Stomach (tissue), 9 donors: Measurements from ENCODE around the gene SEC24C. TPM values are rescaled to one million over a fixed set of nuclear protein-coding genes. Genes with fewer than 3 reads are reported as not detected.

Experiments used
- DNase-seq, 2 donors: peaks; one replicate each; pipeline versions ENCODE4 v3.0.0 to v3.0.0-alpha.2; 2013 to 2019
- H3K27ac ChIP-seq, 5 donors: fragments of 200-600 bp in 4 of 5; sonication (generic) in 4 of 5; one replicate each; pipeline ENCODE4 v1.5.1; 2013 to 2019; ENCODE audit warnings: mild to moderate bottlenecking in 1 of 5, moderate library complexity in 1 of 5
- H3K27me3 ChIP-seq, 3 donors: fragments of 200-600 bp; sonication (generic); one replicate each; pipeline ENCODE4 v1.5.1; 2017 to 2019; ENCODE audit warnings: mixed run types in 1 of 3
- H3K36me3 ChIP-seq, 4 donors: fragments of 200-600 bp; sonication (generic); 1 replicate in 3 of 4; 2 replicates in 1 of 4; pipeline ENCODE4 v1.5.1; 2016 to 2019
- H3K4me1 ChIP-seq, 4 donors: fragments of 200-600 bp; sonication (generic); one replicate each; pipeline ENCODE4 v1.5.1; 2016 to 2019
- H3K4me3 ChIP-seq, 4 donors: fragments of 200-600 bp; sonication (generic) in 3 of 4; one replicate each; pipeline ENCODE4 v1.5.1; 2016 to 2019; ENCODE audit warnings: mild to moderate bottlenecking in 1 of 4
- H3K9me3 ChIP-seq, 4 donors: fragments of 200-600 bp; sonication (generic); one replicate each; pipeline ENCODE4 v1.5.1; 2016 to 2019
- CTCF ChIP-seq, 7 experiments: fragments of 450-650 bp in 4 of 7; fragments of 200-600 bp in 3 of 7; sonication (generic) in 3 of 7; IDR thresholded peaks; one replicate each; pipeline ENCODE4 v1.5.1; 2016 to 2019; ENCODE audit warnings: antibody characterized with exemption in 7 of 7, control low read depth in 2 of 7, mild to moderate bottlenecking in 1 of 7
- EP300 ChIP-seq: sonication (generic); formaldehyde crosslinking; IDR thresholded peaks from one replicate; pipeline ENCODE4 v1.6.1; 2017; ENCODE audit warnings: antibody characterized with exemption
- POLR2A ChIP-seq, 4 donors: fragments of 450-650 bp; IDR thresholded peaks; one replicate each; pipeline ENCODE4 v1.6.1; 2016; ENCODE audit warnings: antibody characterized with exemption in 4 of 4, control low read depth in 2 of 4, mild to moderate bottlenecking in 1 of 4, moderate library complexity in 1 of 4
- POLR2AphosphoS5 ChIP-seq, 3 donors: sonication (generic); formaldehyde crosslinking; IDR thresholded peaks; one replicate each; pipeline ENCODE4 v1.6.1; 2016; ENCODE audit warnings: antibody characterized with exemption in 3 of 3
- WGBS, 5 donors: extraction: QIAGEN DNeasy Blood & Tissue Kit in 3 of 5; methylation state at CpG; one replicate each; pipeline versions ENCODE4 v1.1.5 to v1.1.7; 2013 to 2018; 5-methylcytosine and 5-hydroxymethylcytosine counted together
- intact Hi-C: fragments of 100-400 bp; cut with DNase I; formaldehyde crosslinking; loops from one replicate; pipeline ENCODE4 v1.15.1; 2023; ENCODE audit warnings: low total_unique reads
- polyA plus RNA-seq, 3 donors: library from polyadenylated mRNA; stranded (reverse); fragments of 200-250 nt; gene quantifications; one replicate each; pipeline ENCODE4 v1.2.3, GENCODE V29; 2013
- total RNA-seq, 5 donors: library from RNA; depleted of rRNA; stranded (reverse); fragments of >200 nt; gene quantifications; one replicate each; pipeline versions ENCODE4 v1.1.0 to v1.2.3, GENCODE V29; 2014 to 2016
- donor health status: healthy with polysubstance abuse.
- donor health status: Bipolar disorder and iron deficiency.
- donor health status: healthy.

The SEC24C gene
- total and polyA plus RNA-seq, 8 donors = 23.5 to 58.8 (median 40.6) TPM

GRCh38 chr10:73771722-73772280 is 27.6 kb downstream of the SEC24C start:
- DNase-seq = peak; percentile 85 to 96
- peak overlapping the region; percentile 90 to 99 (median 97) for H3K27ac ChIP-seq
- no peaks in the 10 kb centered on the region for H3K9me3 ChIP-seq
- TF ChIP-seq CTCF (IDR thresholded peaks at IDR 0.05) (peak in 1 of 7 experiments; percentile 6), POLR2AphosphoS5 (IDR thresholded peaks at IDR 0.05) (no peak)
- peak overlapping the region; percentile 74 to 87 (median 80) for H3K4me3 ChIP-seq
- H3K27me3 ChIP-seq = no peaks in the 10 kb centered on the region
- intact Hi-C loops = no loop called here
- H3K36me3 ChIP-seq = peaks cover 43 to 71% (median 65%) of the 10 kb centered on the region in 4 donors
- 11 to 23% (median 16%) methylated on average over 16 to 17 of the region's 17 CpGs for WGBS, 5 donors
- peaks cover 23 to 41% (median 34%) of the 10 kb centered on the region in 4 donors for H3K4me1 ChIP-seq

- intact Hi-C loops = no loop called here
- peak overlapping the region; percentile 74 to 87 (median 80) for H3K4me3 ChIP-seq
- peaks cover 36 to 67% (median 65%) of the 10 kb centered on the region in 4 donors for H3K36me3 ChIP-seq
- DNase-seq = peak; percentile 80 to 93
- H3K9me3 ChIP-seq = no peaks in the 10 kb centered on the region
- no peaks in the 10 kb centered on the region for H3K27me3 ChIP-seq
- WGBS, 5 donors = 0 to 1% (median 0%) methylated on average over 19 to 101 of the region's 101 CpGs
- peak in 2 of 4 donors; percentile 24 to 33 for TF ChIP-seq POLR2A (IDR thresholded peaks at IDR 0.05)
- peak; percentile 86 to 94 (median 89) for TF ChIP-seq POLR2AphosphoS5 (IDR thresholded peaks at IDR 0.05)
- no peak for TF ChIP-seq CTCF (IDR thresholded peaks at IDR 0.05)
- peaks cover 23 to 41% (median 34%) of the 10 kb centered on the region in 4 donors for H3K4me1 ChIP-seq
- peak overlapping the region; percentile 90 to 99 (median 97) for H3K27ac ChIP-seq
Measured at GRCh38 chr10:73772281-73773151, 28.3 kb downstream of the SEC24C start.

- WGBS, 5 donors = 0 to 2% (median 2%) methylated on average over 26 to 29 of the region's 29 CpGs
- peaks cover 23 to 42% (median 34%) of the 10 kb centered on the region in 4 donors for H3K4me1 ChIP-seq
- H3K27me3 ChIP-seq = no peaks in the 10 kb centered on the region
- H3K4me3 ChIP-seq = peak overlapping the region; percentile 74 to 87 (median 80)
- no peaks in the 10 kb centered on the region for H3K9me3 ChIP-seq
- peak overlapping the region; percentile 90 to 99 (median 97) for H3K27ac ChIP-seq
- TF ChIP-seq CTCF (IDR thresholded peaks at IDR 0.05) = no peak
- TF ChIP-seq POLR2A (IDR thresholded peaks at IDR 0.05) = no peak
- no peak for TF ChIP-seq EP300
- TF ChIP-seq POLR2AphosphoS5 (IDR thresholded peaks at IDR 0.05) = no peak
- H3K36me3 ChIP-seq = peaks cover 33 to 66% (median 63%) of the 10 kb centered on the region in 4 donors
- intact Hi-C loops = no loop called here
- DNase-seq = peak in 1 of 2 donors; percentile 34
Measured at GRCh38 chr10:73773152-73773879, 29.1 kb downstream of the SEC24C start.

- H3K9me3 ChIP-seq = no peaks in the 10 kb centered on the region
- H3K27ac ChIP-seq = peak overlapping the region in 1 of 5 donors; percentile 98
- DNase-seq = peak in 1 of 2 donors; percentile 72
- TF ChIP-seq POLR2AphosphoS5 (IDR thresholded peaks at IDR 0.05) (no peak), CTCF (IDR thresholded peaks at IDR 0.05) (no peak), POLR2A (IDR thresholded peaks at IDR 0.05) (no peak), EP300 (no peak)
- intact Hi-C loops = no loop called here
- H3K27me3 ChIP-seq = no peaks in the 10 kb centered on the region
- H3K4me1 ChIP-seq = peaks cover 23 to 46% (median 34%) of the 10 kb centered on the region in 4 donors
- H3K36me3 ChIP-seq = peaks cover 27 to 66% (median 62%) of the 10 kb centered on the region in 4 donors
- H3K4me3 ChIP-seq = peak overlapping the region in 2 of 4 donors; percentile 76 to 85
- 9 to 34% (median 19%) methylated on average over 5 of the region's 5 CpGs for WGBS, 5 donors
Measured at GRCh38 chr10:73774637-73775036, 30.5 kb downstream of the SEC24C start.
